NB4 (cell line): ENCODE results near the gene GLP1R.

Source experiments
- POLR2A ChIP-seq: IDR thresholded peaks from 2 replicates; pipeline ENCODE4 v1.6.1; 2011; ENCODE audit warnings: mild to moderate bottlenecking; ENCODE audit not compliant: insufficient read length; ENCODE audit errors: extremely low read depth
- TF ChIP-seq, protein P1 (sequence below): IDR thresholded peaks from one replicate; pipeline ENCODE4 v1.5.1; 2012; ENCODE audit warnings: low read depth, low read length

DNA sequence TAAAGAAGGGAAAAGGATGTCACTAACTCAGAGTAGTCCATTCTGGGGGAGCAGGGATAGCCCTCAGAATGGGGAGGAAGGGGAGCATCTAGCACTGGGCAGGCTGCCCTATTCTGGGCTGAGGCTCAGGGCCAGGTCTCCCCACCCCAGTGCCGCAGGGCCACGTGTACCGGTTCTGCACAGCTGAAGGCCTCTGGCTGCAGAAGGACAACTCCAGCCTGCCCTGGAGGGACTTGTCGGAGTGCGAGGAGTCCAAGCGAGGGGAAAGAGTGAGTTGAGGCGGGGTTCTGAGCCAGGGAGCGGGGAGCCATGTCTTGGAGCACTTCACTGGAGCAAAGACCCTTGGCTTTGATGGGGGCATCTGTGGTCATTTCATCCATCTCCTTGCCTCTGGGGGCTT is 17.0 kb downstream of the GLP1R start:
- TF ChIP-seq, protein P1, sequence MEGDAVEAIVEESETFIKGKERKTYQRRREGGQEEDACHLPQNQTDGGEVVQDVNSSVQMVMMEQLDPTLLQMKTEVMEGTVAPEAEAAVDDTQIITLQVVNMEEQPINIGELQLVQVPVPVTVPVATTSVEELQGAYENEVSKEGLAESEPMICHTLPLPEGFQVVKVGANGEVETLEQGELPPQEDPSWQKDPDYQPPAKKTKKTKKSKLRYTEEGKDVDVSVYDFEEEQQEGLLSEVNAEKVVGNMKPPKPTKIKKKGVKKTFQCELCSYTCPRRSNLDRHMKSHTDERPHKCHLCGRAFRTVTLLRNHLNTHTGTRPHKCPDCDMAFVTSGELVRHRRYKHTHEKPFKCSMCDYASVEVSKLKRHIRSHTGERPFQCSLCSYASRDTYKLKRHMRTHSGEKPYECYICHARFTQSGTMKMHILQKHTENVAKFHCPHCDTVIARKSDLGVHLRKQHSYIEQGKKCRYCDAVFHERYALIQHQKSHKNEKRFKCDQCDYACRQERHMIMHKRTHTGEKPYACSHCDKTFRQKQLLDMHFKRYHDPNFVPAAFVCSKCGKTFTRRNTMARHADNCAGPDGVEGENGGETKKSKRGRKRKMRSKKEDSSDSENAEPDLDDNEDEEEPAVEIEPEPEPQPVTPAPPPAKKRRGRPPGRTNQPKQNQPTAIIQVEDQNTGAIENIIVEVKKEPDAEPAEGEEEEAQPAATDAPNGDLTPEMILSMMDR, result no peak
- TF ChIP-seq POLR2A, result no peak
